A549 (cell line): ENCODE measurements around the gene TBC1D21.

Source experiments
- BHLHE40 ChIP-seq: IDR thresholded peaks from 2 replicates; pipeline ENCODE4 v1.6.1; 2012; ENCODE audit warnings: low read depth, low read length, inconsistent platforms
- CEBPB ChIP-seq, 2 experiments: fragments of >200 bp in 1 of 2; sonication (Bioruptor Twin) in 1 of 2; formaldehyde crosslinking in 1 of 2; IDR thresholded peaks; 2 replicates each; pipeline ENCODE4 v1.6.1; 2012 to 2016
- CTCF ChIP-seq: fragments of >200 bp; sonication (Bioruptor Twin); formaldehyde crosslinking; IDR thresholded peaks from 3 replicates; pipeline ENCODE4 v1.5.1; 2016
- EHMT2 ChIP-seq: fragments of 200-600 bp; sonication (generic); IDR thresholded peaks from 2 replicates; pipeline ENCODE4 v1.6.1; 2016; ENCODE audit warnings: antibody characterized with exemption, low read depth, mild to moderate bottlenecking, moderate library complexity
- EP300 ChIP-seq, 2 experiments: fragments of >200 bp; sonication (Bioruptor Twin); formaldehyde crosslinking; IDR thresholded peaks; 2 replicates in 1 of 2; 3 replicates in 1 of 2; pipeline ENCODE4 v1.6.1; 2016 to 2017
- ESRRA ChIP-seq: fragments of 150-350 bp; IDR thresholded peaks from 2 replicates; pipeline ENCODE4 v1.6.1; 2014; ENCODE audit warnings: mild to moderate bottlenecking, low read length, borderline replicate concordance
- MAX ChIP-seq: IDR thresholded peaks from 2 replicates; pipeline ENCODE4 v1.6.1; 2012
- MYC ChIP-seq: IDR thresholded peaks from 2 replicates; pipeline ENCODE4 v1.6.1; 2012; ENCODE audit warnings: mild to moderate bottlenecking, inconsistent platforms, low read length, improper control_type of control experiment, borderline replicate concordance
- NPAS2 ChIP-seq: fragments of 250-450 bp; sonication (Bioruptor Pico); IDR thresholded peaks from 2 replicates; pipeline ENCODE4 v1.8.0; 2022; ENCODE audit warnings: mild to moderate bottlenecking, moderate library complexity, borderline replicate concordance
- POLR2A ChIP-seq: IDR thresholded peaks from 2 replicates; pipeline ENCODE4 v1.6.1; 2012; ENCODE audit warnings: mild to moderate bottlenecking, low read length

DNA sequence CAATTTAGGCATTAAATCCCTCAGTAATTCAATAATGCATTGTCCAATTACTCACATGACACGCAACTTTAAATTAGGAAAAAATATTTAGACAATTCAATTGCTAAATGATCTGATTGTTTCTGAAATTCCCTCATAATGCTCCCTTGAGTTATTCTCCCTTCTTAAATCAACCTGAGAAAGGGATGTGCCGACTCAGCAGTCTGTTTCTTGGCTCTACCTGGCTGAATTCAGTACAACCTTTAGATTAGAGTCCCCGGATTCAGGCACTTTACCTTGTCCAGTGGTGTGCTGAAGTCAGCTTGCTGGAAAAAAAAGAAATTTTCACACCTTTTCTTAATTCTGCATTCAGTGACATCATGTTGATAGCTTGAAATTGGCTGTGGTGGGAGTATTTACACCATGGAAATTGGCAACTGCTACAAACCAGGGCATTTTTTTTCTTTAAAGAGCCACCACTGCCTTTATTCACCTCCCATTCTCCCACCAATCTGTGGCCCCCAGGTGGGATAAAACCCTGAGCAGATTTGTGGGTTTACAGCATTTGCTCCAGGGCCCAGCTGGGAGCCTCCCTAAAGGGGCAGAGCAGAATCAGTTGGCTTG lies 32.0 kb downstream of the TBC1D21 start:
- TF ChIP-seq CEBPB (IDR thresholded peaks at IDR 0.05) (no peak), BHLHE40 (no peak), NPAS2 (CRISPR knock-in tag) (no peak), EP300 (IDR thresholded peaks at IDR 0.05) (no peak), CTCF (no peak), MYC (no peak), ESRRA (no peak), MAX (no peak), EHMT2 (no peak), POLR2A (no peak)
